Activated CD4-positive, alpha-beta T cell treated with anti-CD3 and anti-CD28 coated beads, Interleukin-2, amount 50 U/mL, for 16 hours (primary cell): ENCODE measurements around the gene NOC2L.
"Not testable (repeated sequence)": the region's sequence is repeated elsewhere in the genome, so short reads cannot be mapped to it uniquely, and the experiment has no call there.

ENCODE experiments used
- DNase-seq: peaks from one replicate; pipeline ENCODE4 v3.0.0-alpha.2; 2020

Gene NOC2L

GRCh38 chr1:897951-898350, 61.1 kb downstream of the NOC2L start:
- not testable (repeated sequence) for DNase-seq

- DNase-seq: no peak
Observed at GRCh38 chr1:897226-897625, 61.8 kb downstream of the NOC2L start.
